A549 (cell line): ENCODE measurements around the gene NEK1.

Experiments
- MAZ ChIP-seq: fragments of 150-350 bp; IDR thresholded peaks from 2 replicates; pipeline ENCODE4 v1.6.1; 2014; ENCODE audit warnings: antibody characterized with exemption, low read depth, low read length, borderline replicate concordance
- TF ChIP-seq, protein P1 (sequence below): fragments of >200 bp; sonication (Bioruptor Twin); formaldehyde crosslinking; IDR thresholded peaks from 3 replicates; pipeline ENCODE4 v1.5.1; 2016

DNA sequence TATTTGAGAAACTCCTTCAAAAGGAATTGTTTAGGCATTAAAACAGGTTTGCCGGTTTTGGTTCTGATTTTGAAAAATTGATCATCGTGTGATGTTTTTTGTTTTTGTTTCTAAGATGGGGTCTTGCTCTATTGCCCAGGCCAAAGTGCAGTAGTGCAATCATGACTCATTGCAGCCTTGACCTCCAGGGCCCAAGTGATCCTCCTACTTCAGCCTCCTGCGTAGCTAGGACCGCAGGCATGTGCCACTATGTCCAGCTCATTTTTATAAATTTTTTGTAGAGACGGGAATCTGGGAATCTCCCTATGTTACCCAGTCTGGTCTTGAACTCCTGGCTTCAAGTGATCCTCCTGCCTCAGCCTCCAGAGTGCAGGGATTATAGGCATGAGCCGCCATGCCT, 43.0 kb upstream of the NEK1 start:
- no peak for TF ChIP-seq MAZ
- TF ChIP-seq, protein P1, sequence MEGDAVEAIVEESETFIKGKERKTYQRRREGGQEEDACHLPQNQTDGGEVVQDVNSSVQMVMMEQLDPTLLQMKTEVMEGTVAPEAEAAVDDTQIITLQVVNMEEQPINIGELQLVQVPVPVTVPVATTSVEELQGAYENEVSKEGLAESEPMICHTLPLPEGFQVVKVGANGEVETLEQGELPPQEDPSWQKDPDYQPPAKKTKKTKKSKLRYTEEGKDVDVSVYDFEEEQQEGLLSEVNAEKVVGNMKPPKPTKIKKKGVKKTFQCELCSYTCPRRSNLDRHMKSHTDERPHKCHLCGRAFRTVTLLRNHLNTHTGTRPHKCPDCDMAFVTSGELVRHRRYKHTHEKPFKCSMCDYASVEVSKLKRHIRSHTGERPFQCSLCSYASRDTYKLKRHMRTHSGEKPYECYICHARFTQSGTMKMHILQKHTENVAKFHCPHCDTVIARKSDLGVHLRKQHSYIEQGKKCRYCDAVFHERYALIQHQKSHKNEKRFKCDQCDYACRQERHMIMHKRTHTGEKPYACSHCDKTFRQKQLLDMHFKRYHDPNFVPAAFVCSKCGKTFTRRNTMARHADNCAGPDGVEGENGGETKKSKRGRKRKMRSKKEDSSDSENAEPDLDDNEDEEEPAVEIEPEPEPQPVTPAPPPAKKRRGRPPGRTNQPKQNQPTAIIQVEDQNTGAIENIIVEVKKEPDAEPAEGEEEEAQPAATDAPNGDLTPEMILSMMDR: no peak
